OCI-LY3 (cell line): ENCODE results near the gene NDUFV2.

Experiments used
- EZH2phosphoT487 ChIP-seq: fragments of 200-600 bp; shearing (Covaris generic); IDR thresholded peaks from 2 replicates; pipeline ENCODE4 v1.6.1; 2018; ENCODE audit warnings: antibody characterized with exemption, mixed run types, low read depth
- TF ChIP-seq, protein P1 (sequence below): fragments of 200-600, 300-600 bp; sonication (generic); IDR thresholded peaks from 2 replicates; pipeline ENCODE4 v1.5.1; 2014; ENCODE audit warnings: antibody characterized with exemption, low read length, low read depth

DNA sequence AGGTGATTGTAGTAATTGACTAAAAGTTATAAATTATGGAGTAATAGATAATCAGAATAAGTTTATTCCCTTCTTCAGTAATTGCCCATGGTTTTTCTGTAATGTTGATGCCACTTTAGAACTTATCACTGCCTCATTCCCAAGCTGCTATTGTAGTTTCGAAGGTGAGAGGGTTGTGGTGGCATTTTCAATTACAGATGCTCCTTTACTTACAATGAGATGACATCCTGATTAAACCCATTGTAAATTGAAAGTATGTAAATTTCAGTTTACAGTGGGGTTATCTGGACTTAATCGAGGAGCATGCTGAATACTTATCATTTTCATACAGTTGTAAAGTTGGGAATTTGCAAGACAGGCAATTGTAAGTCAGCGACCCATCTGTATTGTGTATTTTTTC lies 2.9 kb downstream of the NDUFV2 start:
- TF ChIP-seq, protein P1, sequence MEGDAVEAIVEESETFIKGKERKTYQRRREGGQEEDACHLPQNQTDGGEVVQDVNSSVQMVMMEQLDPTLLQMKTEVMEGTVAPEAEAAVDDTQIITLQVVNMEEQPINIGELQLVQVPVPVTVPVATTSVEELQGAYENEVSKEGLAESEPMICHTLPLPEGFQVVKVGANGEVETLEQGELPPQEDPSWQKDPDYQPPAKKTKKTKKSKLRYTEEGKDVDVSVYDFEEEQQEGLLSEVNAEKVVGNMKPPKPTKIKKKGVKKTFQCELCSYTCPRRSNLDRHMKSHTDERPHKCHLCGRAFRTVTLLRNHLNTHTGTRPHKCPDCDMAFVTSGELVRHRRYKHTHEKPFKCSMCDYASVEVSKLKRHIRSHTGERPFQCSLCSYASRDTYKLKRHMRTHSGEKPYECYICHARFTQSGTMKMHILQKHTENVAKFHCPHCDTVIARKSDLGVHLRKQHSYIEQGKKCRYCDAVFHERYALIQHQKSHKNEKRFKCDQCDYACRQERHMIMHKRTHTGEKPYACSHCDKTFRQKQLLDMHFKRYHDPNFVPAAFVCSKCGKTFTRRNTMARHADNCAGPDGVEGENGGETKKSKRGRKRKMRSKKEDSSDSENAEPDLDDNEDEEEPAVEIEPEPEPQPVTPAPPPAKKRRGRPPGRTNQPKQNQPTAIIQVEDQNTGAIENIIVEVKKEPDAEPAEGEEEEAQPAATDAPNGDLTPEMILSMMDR: no peak
- TF ChIP-seq EZH2phosphoT487: no peak
